ENCODE results near the gene RGS7BP. TPM values are rescaled to one million over a fixed set of nuclear protein-coding genes. Genes with fewer than 3 reads are reported as not detected.

Gene RGS7BP
- total and polyA plus RNA-seq, 2 donors (not counting 1 experiment from before 2014, with no cell fraction given) = under 0.01 to 0.20 TPM

DNA sequence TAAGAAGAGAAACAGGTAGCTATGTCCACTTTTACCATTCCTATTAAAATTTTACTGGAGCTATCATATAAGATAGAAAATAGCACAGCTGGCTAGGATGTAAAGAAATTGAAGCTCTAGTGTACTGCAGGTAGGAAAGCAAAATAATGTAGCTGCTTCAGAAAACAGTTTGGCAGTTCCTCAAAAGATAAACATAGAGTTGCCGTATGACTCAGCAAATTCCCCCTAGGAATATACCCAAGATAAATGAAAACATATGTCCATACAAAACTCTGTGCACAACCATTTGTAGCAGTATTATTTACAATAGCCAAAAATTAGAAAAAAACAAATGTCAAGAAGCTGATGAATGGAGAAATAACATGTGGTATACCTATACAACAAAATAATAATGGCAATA lies 119.9 kb downstream of the RGS7BP start:
- H3K9me3 ChIP-seq (ENCODE audit: control insufficient read depth, insufficient read depth, low read depth, low read length) = no peaks in the 10 kb centered on the region
- peaks cover 6% of the 10 kb centered on the region for H3K27me3 ChIP-seq (ENCODE audit: control insufficient read depth, insufficient read depth, low read length)
- no peak overlapping the region for H3K9ac ChIP-seq (ENCODE audit: insufficient read depth, low read length)
- H3K36me3 ChIP-seq (ENCODE audit: control insufficient read depth, insufficient read depth, low read length) = no peaks in the 10 kb centered on the region
- no peak overlapping the region for H2AFZ ChIP-seq (ENCODE audit: low read length)
- H3K79me2 ChIP-seq (ENCODE audit: control insufficient read depth, insufficient read depth, low read length) = no peaks in the 10 kb centered on the region
- H3K4me2 ChIP-seq (ENCODE audit: extremely low read depth, insufficient read depth, low read length) = no peak overlapping the region
- no peak overlapping the region for H3K27ac ChIP-seq (ENCODE audit: insufficient read depth, low read length)
- TF ChIP-seq, protein P1, sequence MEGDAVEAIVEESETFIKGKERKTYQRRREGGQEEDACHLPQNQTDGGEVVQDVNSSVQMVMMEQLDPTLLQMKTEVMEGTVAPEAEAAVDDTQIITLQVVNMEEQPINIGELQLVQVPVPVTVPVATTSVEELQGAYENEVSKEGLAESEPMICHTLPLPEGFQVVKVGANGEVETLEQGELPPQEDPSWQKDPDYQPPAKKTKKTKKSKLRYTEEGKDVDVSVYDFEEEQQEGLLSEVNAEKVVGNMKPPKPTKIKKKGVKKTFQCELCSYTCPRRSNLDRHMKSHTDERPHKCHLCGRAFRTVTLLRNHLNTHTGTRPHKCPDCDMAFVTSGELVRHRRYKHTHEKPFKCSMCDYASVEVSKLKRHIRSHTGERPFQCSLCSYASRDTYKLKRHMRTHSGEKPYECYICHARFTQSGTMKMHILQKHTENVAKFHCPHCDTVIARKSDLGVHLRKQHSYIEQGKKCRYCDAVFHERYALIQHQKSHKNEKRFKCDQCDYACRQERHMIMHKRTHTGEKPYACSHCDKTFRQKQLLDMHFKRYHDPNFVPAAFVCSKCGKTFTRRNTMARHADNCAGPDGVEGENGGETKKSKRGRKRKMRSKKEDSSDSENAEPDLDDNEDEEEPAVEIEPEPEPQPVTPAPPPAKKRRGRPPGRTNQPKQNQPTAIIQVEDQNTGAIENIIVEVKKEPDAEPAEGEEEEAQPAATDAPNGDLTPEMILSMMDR (conservative IDR thresholded peaks at IDR 0.05 in 1 of 2, IDR thresholded peaks at IDR 0.05 in 1 of 2; ENCODE audit: low read depth in 1 of 2, low read length in 2 of 2) = no peak
- no peak for TF ChIP-seq EZH2 (IDR thresholded peaks at IDR 0.05; ENCODE audit: low read length, missing control alignments)
- H4K20me1 ChIP-seq (ENCODE audit: control insufficient read depth, extremely low read depth, insufficient read depth, low read length) = no peaks in the 10 kb centered on the region
- H3K4me1 ChIP-seq (ENCODE audit: control insufficient read depth, extremely low read depth, insufficient read depth, low read length) = no peaks in the 10 kb centered on the region
- DNase-seq (ENCODE audit: low read depth in 2 of 2) = peak; percentile 40 to 63
- H3K4me3 ChIP-seq (replicated peaks in 1 of 4; ENCODE audit: control extremely low read depth in 1 of 4, insufficient read depth in 1 of 4, low read depth in 3 of 4, low read length in 4 of 4) = no peak overlapping the region

DNA sequence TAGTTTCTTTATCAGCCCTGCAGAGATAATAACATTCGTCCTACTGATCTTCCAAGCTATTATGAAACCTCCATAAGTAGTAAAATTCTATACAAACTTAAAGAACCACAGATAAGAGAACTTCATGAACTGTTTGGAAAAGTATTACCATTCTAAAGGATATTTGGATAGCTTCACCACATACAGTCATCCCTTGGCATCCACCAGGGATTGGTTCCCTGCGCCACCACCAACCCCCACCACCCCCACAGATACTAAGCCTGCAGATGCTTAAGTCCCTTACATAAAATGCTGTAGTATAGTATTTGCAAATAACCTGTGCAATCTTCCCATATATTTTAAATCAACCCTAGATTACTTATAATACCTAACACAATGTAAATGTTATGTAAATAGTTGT lies 123.1 kb downstream of the RGS7BP start:
- TF ChIP-seq, protein P1 (conservative IDR thresholded peaks at IDR 0.05 in 1 of 2, IDR thresholded peaks at IDR 0.05 in 1 of 2; ENCODE audit: low read depth in 1 of 2, low read length in 2 of 2) = no peak
- no peak for TF ChIP-seq EZH2 (IDR thresholded peaks at IDR 0.05; ENCODE audit: low read length, missing control alignments)
- no peaks in the 10 kb centered on the region for H3K9me3 ChIP-seq (ENCODE audit: control insufficient read depth, insufficient read depth, low read depth, low read length)
- H3K27ac ChIP-seq (ENCODE audit: insufficient read depth, low read length) = no peak overlapping the region
- H3K9ac ChIP-seq (ENCODE audit: insufficient read depth, low read length) = no peak overlapping the region
- H3K4me3 ChIP-seq (replicated peaks in 1 of 4; ENCODE audit: control extremely low read depth in 1 of 4, insufficient read depth in 1 of 4, low read depth in 3 of 4, low read length in 4 of 4) = no peak overlapping the region
- H3K4me1 ChIP-seq (ENCODE audit: control insufficient read depth, extremely low read depth, insufficient read depth, low read length) = no peaks in the 10 kb centered on the region
- H3K4me2 ChIP-seq (ENCODE audit: extremely low read depth, insufficient read depth, low read length) = no peak overlapping the region
- peak in 1 of 2 donors; percentile 37 for DNase-seq (ENCODE audit: low read depth in 2 of 2)
- H2AFZ ChIP-seq (ENCODE audit: low read length) = no peak overlapping the region
- no peaks in the 10 kb centered on the region for H3K36me3 ChIP-seq (ENCODE audit: control insufficient read depth, insufficient read depth, low read length)
- no peaks in the 10 kb centered on the region for H4K20me1 ChIP-seq (ENCODE audit: control insufficient read depth, extremely low read depth, insufficient read depth, low read length)
- no peaks in the 10 kb centered on the region for H3K79me2 ChIP-seq (ENCODE audit: control insufficient read depth, insufficient read depth, low read length)
- peaks cover 4% of the 10 kb centered on the region for H3K27me3 ChIP-seq (ENCODE audit: control insufficient read depth, insufficient read depth, low read length)

DNA sequence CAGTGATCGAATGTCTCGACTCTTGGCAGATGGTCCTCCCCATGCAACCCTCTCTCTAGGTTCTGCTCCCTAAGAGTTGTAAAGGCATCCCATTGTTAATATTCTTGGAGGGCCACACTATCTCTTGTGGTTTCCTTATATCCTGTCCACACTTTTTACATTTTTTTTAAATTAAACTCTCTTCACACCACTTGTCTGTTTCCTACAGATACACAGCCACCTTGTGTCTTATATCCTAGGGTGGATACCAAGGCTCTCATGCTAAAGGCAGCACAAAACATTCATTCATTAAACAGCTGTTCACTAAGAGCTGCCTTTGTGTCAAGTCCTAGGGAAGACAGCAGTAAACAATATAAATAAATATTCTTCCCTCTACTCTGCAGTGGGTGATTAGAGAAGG lies 124.0 kb downstream of the RGS7BP start:
- H3K4me1 ChIP-seq (ENCODE audit: control insufficient read depth, extremely low read depth, insufficient read depth, low read length) = no peaks in the 10 kb centered on the region
- H3K4me2 ChIP-seq (ENCODE audit: extremely low read depth, insufficient read depth, low read length) = no peak overlapping the region
- H3K4me3 ChIP-seq (replicated peaks in 1 of 4; ENCODE audit: control extremely low read depth in 1 of 4, insufficient read depth in 1 of 4, low read depth in 3 of 4, low read length in 4 of 4) = no peak overlapping the region
- no peaks in the 10 kb centered on the region for H3K9me3 ChIP-seq (ENCODE audit: control insufficient read depth, insufficient read depth, low read depth, low read length)
- H3K27ac ChIP-seq (ENCODE audit: insufficient read depth, low read length) = no peak overlapping the region
- H3K9ac ChIP-seq (ENCODE audit: insufficient read depth, low read length) = no peak overlapping the region
- peaks cover 4% of the 10 kb centered on the region for H3K27me3 ChIP-seq (ENCODE audit: control insufficient read depth, insufficient read depth, low read length)
- no peak overlapping the region for H2AFZ ChIP-seq (ENCODE audit: low read length)
- DNase-seq (ENCODE audit: low read depth in 2 of 2) = no peak
- TF ChIP-seq, protein P1 (conservative IDR thresholded peaks at IDR 0.05 in 1 of 2, IDR thresholded peaks at IDR 0.05 in 1 of 2; ENCODE audit: low read depth in 1 of 2, low read length in 2 of 2) = no peak
- no peak for TF ChIP-seq EZH2 (IDR thresholded peaks at IDR 0.05; ENCODE audit: low read length, missing control alignments)
- no peaks in the 10 kb centered on the region for H4K20me1 ChIP-seq (ENCODE audit: control insufficient read depth, extremely low read depth, insufficient read depth, low read length)
- H3K79me2 ChIP-seq (ENCODE audit: control insufficient read depth, insufficient read depth, low read length) = no peaks in the 10 kb centered on the region
- H3K36me3 ChIP-seq (ENCODE audit: control insufficient read depth, insufficient read depth, low read length) = no peaks in the 10 kb centered on the region

All from fibroblast of lung (primary cell).